HepG2 (cell line): ENCODE measurements around the gene ANXA6. TPM values are rescaled to one million over a fixed set of nuclear protein-coding genes. Genes with fewer than 3 reads are reported as not detected.
A peak's percentile ranks its signal among the peaks of the same experiment; 100 is the strongest.

Experiments
- ATAC-seq: fragments of 200-7000 bp; cut with Tn5 transposase; 3 replicates; pipeline ENCODE4 v1.9.1; 2020; ENCODE audit warnings: mild to moderate bottlenecking, moderate library complexity
- BruUV-seq: library from RNA; stranded (reverse); fragments of 400-500 nt; replicated peaks from 2 replicates; lab custom pipeline; 2021; lab: Mats Ljungman, UMichigan
- CTCF ChIA-PET: fragments of 300-600 bp; formaldehyde crosslinking; extraction: SDS; loops from one replicate; lab custom pipeline; 2021; ENCODE audit warnings: low total read pairs, inconsistent platforms, low intra/inter-chr PET ratio; lab: Yijun Ruan, JAX
- POLR2A ChIA-PET: fragments of 350-600 bp; sonication (Branson Sonifier 250); formaldehyde crosslinking; loops from one replicate; lab custom pipeline; 2020; ENCODE audit warnings: antibody characterized with exemption, inconsistent platforms; lab: Yijun Ruan, JAX
- DNase-seq: peaks from one replicate; pipeline ENCODE4 v3.0.0-alpha.2; 2015; ENCODE audit warnings: low spot score
- FAIRE-seq: peaks from 3 replicates; lab custom pipeline; 2011; peaks lifted over from hg19 to GRCh38; lab: Jason Lieb, UNC
- H2AFZ ChIP-seq: one replicate; pipeline ENCODE4 v1.6.1; 2011; ENCODE audit warnings: low read length, inconsistent platforms
- H3K27ac ChIP-seq: fragments of 300-600 bp; 3 replicates; pipeline ENCODE4 v1.8.0; 2011; ENCODE audit warnings: mixed run types, mild to moderate bottlenecking, mixed read lengths, low read length, inconsistent platforms; ENCODE audit not compliant: insufficient read depth; ENCODE audit errors: extremely low read length
- H3K27me3 ChIP-seq, 2 experiments: fragments of 200-600 bp in 1 of 2; 2 replicates in 1 of 2; 3 replicates in 1 of 2; pipeline versions ENCODE4 v1.6.0 to v1.8.0; 2011; ENCODE audit warnings: low read length in 2 of 2, mild to moderate bottlenecking in 2 of 2, moderate library complexity in 2 of 2, inconsistent platforms in 1 of 2; ENCODE audit not compliant: insufficient read depth in 2 of 2, control insufficient read depth in 1 of 2
- H3K36me3 ChIP-seq, 2 experiments: fragments of 200-600 bp in 1 of 2; replicated peaks in 1 of 2; 2 replicates in 1 of 2; 3 replicates in 1 of 2; pipeline versions ENCODE4 v1.5.1 to v1.8.0; 2011; ENCODE audit warnings: low read length in 2 of 2, inconsistent platforms in 1 of 2; ENCODE audit not compliant: insufficient read depth in 2 of 2, control insufficient read depth in 1 of 2
- H3K4me1 ChIP-seq: 2 replicates; pipeline ENCODE4 v1.5.1; 2012; ENCODE audit warnings: low read length, inconsistent platforms; ENCODE audit not compliant: insufficient read depth
- H3K4me2 ChIP-seq: 2 replicates; pipeline ENCODE4 v1.6.0; 2011; ENCODE audit warnings: low read depth, low read length, inconsistent platforms
- H3K4me3 ChIP-seq, 3 experiments: fragments of 200-600 bp in 1 of 3; sonication (generic), shearing (Covaris generic) in 1 of 3; replicated peaks in 1 of 3; 2 replicates each; pipeline ENCODE4 v1.5.1; 2011 to 2016; ENCODE audit warnings: low read length in 3 of 3, inconsistent platforms in 2 of 3, low read depth in 2 of 3, mild to moderate bottlenecking in 2 of 3, control low read depth in 1 of 3, mixed read lengths in 1 of 3; ENCODE audit not compliant: insufficient read depth in 1 of 3
- H3K79me2 ChIP-seq: one replicate; pipeline ENCODE4 v1.6.1; 2011; ENCODE audit warnings: low read length, inconsistent platforms; ENCODE audit not compliant: insufficient read depth
- H3K9ac ChIP-seq: 2 replicates; pipeline ENCODE4 v1.6.0; 2011; ENCODE audit warnings: mild to moderate bottlenecking, low read depth, low read length, inconsistent platforms; ENCODE audit not compliant: insufficient read depth
- H3K9me3 ChIP-seq: 2 replicates; pipeline ENCODE4 v1.5.1; 2012; ENCODE audit warnings: mild to moderate bottlenecking, low read length
- H4K20me1 ChIP-seq: 2 replicates; pipeline ENCODE4 v1.6.0; 2011; ENCODE audit warnings: inconsistent platforms, mild to moderate bottlenecking, low read length, moderate library complexity; ENCODE audit not compliant: insufficient read depth
- CBX2 ChIP-seq, 2 experiments: fragments of 200-600 bp in 1 of 2; sonication (generic); formaldehyde crosslinking in 1 of 2; IDR thresholded peaks; 2 replicates each; pipeline versions ENCODE4 v1.7.0 to v1.8.1; 2018 to 2022; ENCODE audit warnings: low read depth in 2 of 2, low read length in 1 of 2, mild to moderate bottlenecking in 1 of 2, missing genetic modification reagents in 1 of 2
- CTCF ChIP-seq: sonication (generic); formaldehyde crosslinking; IDR thresholded peaks from 2 replicates; pipeline ENCODE4 v1.5.0; 2020; ENCODE audit warnings: mild to moderate bottlenecking, missing genetic modification reagents, moderate library complexity
- PREB ChIP-seq: sonication (generic); formaldehyde crosslinking; IDR thresholded peaks from 2 replicates; pipeline ENCODE4 v1.4.0; 2020; ENCODE audit warnings: missing genetic modification reagents
- TIGD3 ChIP-seq: sonication (generic); formaldehyde crosslinking; IDR thresholded peaks from 2 replicates; pipeline ENCODE4 v1.5.1; 2020; ENCODE audit warnings: mild to moderate bottlenecking, missing genetic modification reagents, borderline replicate concordance
- ZNF251 ChIP-seq: sonication (generic); formaldehyde crosslinking; IDR thresholded peaks from 2 replicates; pipeline ENCODE4 v1.9.0; 2021; ENCODE audit warnings: mild to moderate bottlenecking, missing genetic modification reagents
- WGBS: methylation state at CpG from one replicate; pipeline ENCODE4 v1.1.6; 2017; ENCODE audit warnings: low lambda C conversion rate; 5-methylcytosine and 5-hydroxymethylcytosine counted together
- in situ Hi-C: cut with HindIII; loops from 2 replicates; pipeline ENCODE4 v1.10.0; 2017; ENCODE audit warnings: low pct_unique_long_range_greater_than_20kb; ENCODE audit not compliant: extremely low pct_ligation_motif_present
- intact Hi-C: fragments of 100-400 bp; cut with micrococcal nuclease; formaldehyde crosslinking; loops from one replicate; pipeline ENCODE4 v1.10.0; 2022; ENCODE audit not compliant: unreplicated experiment
- polyA plus RNA-seq, 8 experiments: library from polyadenylated mRNA; depleted of rRNA in 3 of 8; stranded (reverse) in 7 of 8; unstranded in 1 of 8; fragments of >200 nt; fragmentation: Illumina TruSeq in 4 of 8; extraction: Trizol in 4 of 8; gene quantifications; 2 replicates each; pipeline versions ENCODE4 v1.2.1 to v1.2.3, GENCODE V29; 2011 to 2016; ENCODE audit warnings: low read depth in 4 of 8, missing spikeins in 1 of 8, mixed read lengths in 1 of 8; ENCODE audit not compliant: insufficient read depth in 1 of 8
- total RNA-seq, 5 experiments: library from RNA; depleted of rRNA; stranded (reverse); fragments of >200 nt; fragmentation: Illumina TruSeq; extraction: Trizol; gene quantifications; 2 replicates each; pipeline ENCODE4 v1.2.3, GENCODE V29; 2016; ENCODE audit warnings: low read depth in 1 of 5

ANXA6 gene
- total and polyA plus RNA-seq, 2 of the 13 experiments (the other 11 are each of a cell fraction or from before 2014, with no cell fraction given), result 103 to 125 TPM

GRCh38 chr5:151060742-151061141, 96.8 kb downstream of the ANXA6 start (continued):
- TF ChIP-seq ZNF251 (CRISPR knock-in tag), result no peak
- TF ChIP-seq, all 625 proteins: peak for 0

GRCh38 chr5:151058891-151059489, 98.6 kb downstream of the ANXA6 start:
- Histone ChIP-seq H3K9ac (no peak overlapping the region), H3K36me3 (peaks cover 58 to 88% of the 10 kb centered on the region in 2 experiments), H3K27me3 (no peaks in the 10 kb centered on the region), H3K4me2 (no peak overlapping the region), H4K20me1 (peaks cover 14% of the 10 kb centered on the region; the same call in 1 of the 2 replicates), H2AFZ (no peak overlapping the region), H3K4me3 (no peak overlapping the region), H3K4me1 (peaks cover 11% of the 10 kb centered on the region), H3K27ac (no peak overlapping the region), H3K79me2 (peaks cover under 1% of the 10 kb centered on the region), H3K9me3 (no peaks in the 10 kb centered on the region)
- TF ChIP-seq CBX2 (IDR thresholded peaks at IDR 0.05; ENCODE audit: low read depth, low read length) (no peak), CBX2 (CRISPR knock-in tag; IDR thresholded peaks at IDR 0.05; ENCODE audit: low read depth) (no peak), TIGD3 (CRISPR knock-in tag) (no peak), PREB (no peak), CTCF (0 out of 2 replicates have a peak, but pooled peaks have one; percentile 5)
- ChIA-PET POLR2A (no interaction called here), CTCF (no interaction called here)
- WGBS, result 89% methylated on average over 6 of the region's 7 CpGs
- no peak for FAIRE-seq
- intact Hi-C loops (no loop called here), in situ Hi-C loops (no loop called here)
- no peak for DNase-seq
- no TSS peak for BruUV-seq
- ATAC-seq, result no peak
